Epidermal melanocyte (primary cell): ENCODE data around the gene SPATA13.
A peak's percentile ranks its signal among the peaks of the same experiment; 100 is the strongest.
"Not testable (repeated sequence)": the region's sequence is repeated elsewhere in the genome, so short reads cannot be mapped to it uniquely, and the experiment has no call there.

Source experiments
- DNase-seq: peaks from one replicate; pipeline ENCODE4 v3.0.0; 2011; ENCODE audit warnings: low spot score; ENCODE audit not compliant: insufficient read length

The SPATA13 gene

GRCh38 chr13:24160458-24161009 lies at the start of gene SPATA13:
Gene SPATA13, plus strand, starts transcription at chr13:24160720. Its CDS starts 62,210 bp downstream, at chr13:24222930.
- peak; percentile 94 for DNase-seq

- DNase-seq, result no peak
Measured at GRCh38 chr13:24112791-24113190, 47.7 kb upstream of the SPATA13 start.

GRCh38 chr13:24115671-24116070 lies 44.8 kb upstream of the SPATA13 start:
- DNase-seq, result no peak

- DNase-seq, result no peak
Measured at GRCh38 chr13:24116131-24116530, 44.4 kb upstream of the SPATA13 start.

- no peak for DNase-seq
Measured at GRCh38 chr13:24118576-24118975, 41.9 kb upstream of the SPATA13 start.

GRCh38 chr13:24119626-24120508 lies 40.7 kb upstream of the SPATA13 start:
- no peak for DNase-seq

GRCh38 chr13:24122045-24122444 lies 38.5 kb upstream of the SPATA13 start:
- DNase-seq, result not testable (repeated sequence)

GRCh38 chr13:24122569-24122968 lies 38.0 kb upstream of the SPATA13 start:
- DNase-seq, result no peak

GRCh38 chr13:24123761-24124160 lies 36.8 kb upstream of the SPATA13 start:
- no peak for DNase-seq

GRCh38 chr13:24124789-24125476 lies 35.6 kb upstream of the SPATA13 start:
- DNase-seq, result no peak

GRCh38 chr13:24127116-24127631 lies 33.3 kb upstream of the SPATA13 start:
- DNase-seq, result no peak

GRCh38 chr13:24128112-24128511 lies 32.4 kb upstream of the SPATA13 start:
- DNase-seq, result no peak

- no peak for DNase-seq
Measured at GRCh38 chr13:24128962-24129361, 31.6 kb upstream of the SPATA13 start.

GRCh38 chr13:24129914-24130774 lies 30.4 kb upstream of the SPATA13 start:
- DNase-seq, result no peak

- no peak for DNase-seq
Measured at GRCh38 chr13:24131749-24132148, 28.8 kb upstream of the SPATA13 start.

- no peak for DNase-seq
Measured at GRCh38 chr13:24133021-24133795, 27.3 kb upstream of the SPATA13 start.

GRCh38 chr13:24134231-24134630 lies 26.3 kb upstream of the SPATA13 start:
- no peak for DNase-seq

- DNase-seq, result no peak
Measured at GRCh38 chr13:24134757-24135156, 25.8 kb upstream of the SPATA13 start.

GRCh38 chr13:24135674-24136300 lies 24.7 kb upstream of the SPATA13 start:
- DNase-seq, result no peak

- DNase-seq, result no peak
Measured at GRCh38 chr13:24138911-24139310, 21.6 kb upstream of the SPATA13 start.
